Measurements from ENCODE around the gene PER3.

- TF ChIP-seq MAX (IDR thresholded peaks at IDR 0.05) (no peak), CTCF (IDR thresholded peaks at IDR 0.05; ENCODE audit: low read depth, low read length, missing input control) (no peak), GABPA (IDR thresholded peaks at IDR 0.05 in 1 of 2, conservative IDR thresholded peaks at IDR 0.05 in 1 of 2) (no peak), ATF3 (IDR thresholded peaks at IDR 0.05) (no peak), YY1 (IDR thresholded peaks at IDR 0.05) (no peak), TAF1 (conservative IDR thresholded peaks at IDR 0.05) (no peak), REST (IDR thresholded peaks at IDR 0.05) (no peak), EGR1 (IDR thresholded peaks at IDR 0.05; ENCODE audit: low read depth in 2 of 2) (no peak)
Observed at GRCh38 chr1:7810395-7810794, 26.3 kb downstream of the PER3 start.
